Right lobe of liver (tissue), 4 donors: ENCODE results near the gene FGGY.

ENCODE experiments used
- POLR2A ChIP-seq: fragments of 450-650 bp; IDR thresholded peaks from one replicate; pipeline ENCODE4 v1.6.1; 2017; ENCODE audit warnings: antibody characterized with exemption, mild to moderate bottlenecking
- TF ChIP-seq, protein P1 (sequence below), 4 donors: fragments of 200-600 bp in 3 of 4; fragments of 450-650 bp in 1 of 4; IDR thresholded peaks; one replicate each; pipeline versions ENCODE4 v1.5.1 to v1.8.0; 2016 to 2022; ENCODE audit warnings: antibody characterized with exemption in 4 of 4, mild to moderate bottlenecking in 2 of 4
- donor health status: DM: no; HTN: no; CAD: no.
- donor health status: DM: no; HTN: no; CAD: no.
- donor health status: DM: no; HTN: yes; CAD: no.

DNA sequence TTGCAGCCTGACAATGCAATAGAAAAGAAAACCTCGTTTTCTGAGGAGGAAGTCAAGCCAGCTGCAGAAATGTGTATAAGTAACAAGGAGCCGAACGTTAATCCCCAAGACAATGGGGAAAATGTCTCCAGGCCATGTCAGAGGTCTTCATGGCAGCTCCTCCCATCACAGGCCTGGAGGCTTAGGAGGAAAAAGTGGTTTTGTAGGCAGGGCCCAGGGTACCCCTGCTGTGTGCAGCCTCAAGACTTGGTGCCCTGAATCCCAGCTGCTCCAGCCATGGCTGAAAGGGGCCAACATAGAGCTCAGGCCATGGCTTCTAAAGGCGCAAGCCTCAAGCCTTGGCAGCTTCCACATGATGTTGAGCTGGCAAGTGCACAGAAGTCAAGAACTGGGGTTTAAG is 439.9 kb downstream of the FGGY start:
- TF ChIP-seq, protein P1, sequence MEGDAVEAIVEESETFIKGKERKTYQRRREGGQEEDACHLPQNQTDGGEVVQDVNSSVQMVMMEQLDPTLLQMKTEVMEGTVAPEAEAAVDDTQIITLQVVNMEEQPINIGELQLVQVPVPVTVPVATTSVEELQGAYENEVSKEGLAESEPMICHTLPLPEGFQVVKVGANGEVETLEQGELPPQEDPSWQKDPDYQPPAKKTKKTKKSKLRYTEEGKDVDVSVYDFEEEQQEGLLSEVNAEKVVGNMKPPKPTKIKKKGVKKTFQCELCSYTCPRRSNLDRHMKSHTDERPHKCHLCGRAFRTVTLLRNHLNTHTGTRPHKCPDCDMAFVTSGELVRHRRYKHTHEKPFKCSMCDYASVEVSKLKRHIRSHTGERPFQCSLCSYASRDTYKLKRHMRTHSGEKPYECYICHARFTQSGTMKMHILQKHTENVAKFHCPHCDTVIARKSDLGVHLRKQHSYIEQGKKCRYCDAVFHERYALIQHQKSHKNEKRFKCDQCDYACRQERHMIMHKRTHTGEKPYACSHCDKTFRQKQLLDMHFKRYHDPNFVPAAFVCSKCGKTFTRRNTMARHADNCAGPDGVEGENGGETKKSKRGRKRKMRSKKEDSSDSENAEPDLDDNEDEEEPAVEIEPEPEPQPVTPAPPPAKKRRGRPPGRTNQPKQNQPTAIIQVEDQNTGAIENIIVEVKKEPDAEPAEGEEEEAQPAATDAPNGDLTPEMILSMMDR (IDR thresholded peaks at IDR 0.05): no peak
- no peak for TF ChIP-seq POLR2A
